CD14-positive monocyte (primary cell): Measurements from ENCODE around the gene MYO1E. TPM values are rescaled to one million over a fixed set of nuclear protein-coding genes. Genes with fewer than 3 reads are reported as not detected.

Source experiments
- DNase-seq, 3 donors: peaks; one replicate each; pipeline ENCODE4 v3.0.0-alpha.2; 2011 to 2022
- H2AFZ ChIP-seq: 2 replicates; pipeline ENCODE4 v1.6.0; 2012; ENCODE audit warnings: mild to moderate bottlenecking, low read depth, low read length, inconsistent platforms; ENCODE audit not compliant: insufficient read depth, poor library complexity, severe bottlenecking
- H3K27ac ChIP-seq, 2 donors: 1 replicate in 1 of 2; 2 replicates in 1 of 2; pipeline ENCODE4 v1.5.1; 2012 to 2013; ENCODE audit warnings: low read length in 2 of 2, control low read depth in 1 of 2, inconsistent platforms in 1 of 2, low read depth in 1 of 2, mild to moderate bottlenecking in 1 of 2
- H3K27me3 ChIP-seq, 2 donors: one replicate each; pipeline versions ENCODE4 v1.6.0 to v1.6.1; 2011 to 2013; ENCODE audit warnings: low read length in 2 of 2; ENCODE audit not compliant: control insufficient read depth in 2 of 2, insufficient read depth in 2 of 2
- H3K36me3 ChIP-seq, 2 donors: replicated peaks in 1 of 2; 1 replicate in 1 of 2; 2 replicates in 1 of 2; pipeline versions ENCODE4 v1.5.1 to v1.6.1; 2012 to 2013; ENCODE audit warnings: low read length in 2 of 2, control low read depth in 1 of 2, inconsistent platforms in 1 of 2, mild to moderate bottlenecking in 1 of 2; ENCODE audit not compliant: insufficient read depth in 2 of 2, control insufficient read depth in 1 of 2
- H3K4me1 ChIP-seq, 2 donors: 1 replicate in 1 of 2; 2 replicates in 1 of 2; pipeline versions ENCODE4 v1.5.1 to v1.6.1; 2012 to 2013; ENCODE audit warnings: low read length in 2 of 2, control low read depth in 1 of 2, inconsistent platforms in 1 of 2, mild to moderate bottlenecking in 1 of 2, moderate library complexity in 1 of 2; ENCODE audit not compliant: insufficient read depth in 2 of 2, control insufficient read depth in 1 of 2
- H3K4me2 ChIP-seq: replicated peaks from 2 replicates; pipeline ENCODE3; 2012; ENCODE audit warnings: low read length, moderate library complexity, mild to moderate bottlenecking; ENCODE audit not compliant: poor library complexity, severe bottlenecking; ENCODE audit errors: extremely low read depth
- H3K4me3 ChIP-seq, 3 experiments: fragments of 200-600 bp in 1 of 3; sonication (generic) in 1 of 3; replicated peaks in 1 of 3; 1 replicate in 2 of 3; 2 replicates in 1 of 3; pipeline ENCODE4 v1.5.1; 2011 to 2013; ENCODE audit warnings: low read length in 3 of 3, mild to moderate bottlenecking in 3 of 3, control low read depth in 2 of 3, low read depth in 2 of 3, inconsistent platforms in 1 of 3, moderate library complexity in 1 of 3
- H3K79me2 ChIP-seq: 2 replicates; pipeline ENCODE4 v1.6.0; 2012; ENCODE audit warnings: mild to moderate bottlenecking, control low read depth, inconsistent platforms, low read length, moderate library complexity; ENCODE audit not compliant: insufficient read depth
- H3K9ac ChIP-seq: 2 replicates; pipeline ENCODE4 v1.6.0; 2017; ENCODE audit warnings: low read length, mild to moderate bottlenecking; ENCODE audit not compliant: insufficient read depth, poor library complexity, severe bottlenecking
- H3K9me3 ChIP-seq, 2 donors: replicated peaks in 1 of 2; 1 replicate in 1 of 2; 2 replicates in 1 of 2; pipeline versions ENCODE4 v1.5.1 to v1.6.1; 2012 to 2013; ENCODE audit warnings: low read length in 2 of 2, control low read depth in 1 of 2; ENCODE audit not compliant: control insufficient read depth in 1 of 2, insufficient read depth in 1 of 2
- H4K20me1 ChIP-seq: 2 replicates; pipeline ENCODE4 v1.6.0; 2012; ENCODE audit warnings: mild to moderate bottlenecking, low read length, control low read depth, moderate library complexity; ENCODE audit not compliant: insufficient read depth
- H3K27ac Mint-ChIP-seq, 7 donors: one replicate each; pipeline ENCODE4 v1.8.0; 2020; ENCODE audit warnings: mild to moderate bottlenecking in 7 of 7, mixed read lengths in 7 of 7, moderate library complexity in 6 of 7, inconsistent platforms in 2 of 7
- H3K27me3 Mint-ChIP-seq, 3 donors: one replicate each; pipeline ENCODE4 v1.8.0; 2021 to 2022; ENCODE audit warnings: low read depth in 3 of 3, mild to moderate bottlenecking in 3 of 3, mixed read lengths in 3 of 3, moderate library complexity in 3 of 3, inconsistent platforms in 1 of 3
- H3K36me3 Mint-ChIP-seq, 2 donors: one replicate each; pipeline ENCODE4 v1.8.0; 2020; ENCODE audit warnings: mixed read lengths in 2 of 2, inconsistent platforms in 1 of 2, mild to moderate bottlenecking in 1 of 2
- H3K4me1 Mint-ChIP-seq: one replicate; pipeline ENCODE4 v1.8.0; 2020; ENCODE audit warnings: mild to moderate bottlenecking, mixed read lengths
- H3K4me3 Mint-ChIP-seq, 2 donors: one replicate each; pipeline ENCODE4 v1.8.0; 2020; ENCODE audit warnings: mild to moderate bottlenecking in 2 of 2, mixed read lengths in 2 of 2, moderate library complexity in 1 of 2
- H3K9me3 Mint-ChIP-seq, 7 donors: one replicate each; pipeline ENCODE4 v1.8.0; 2020 to 2022; ENCODE audit warnings: mixed read lengths in 7 of 7, mild to moderate bottlenecking in 6 of 7, moderate library complexity in 6 of 7, inconsistent platforms in 2 of 7
- WGBS: methylation state at CpG from one replicate; pipeline ENCODE4 v1.1.5; 2013; ENCODE audit warnings: missing lambda C conversion rate; ENCODE audit not compliant: insufficient coverage; 5-methylcytosine and 5-hydroxymethylcytosine counted together
- intact Hi-C, 2 donors: fragments of 100-400 bp; cut with micrococcal nuclease; formaldehyde crosslinking; loops; one replicate each; pipeline versions ENCODE4 v1.15.0 to v1.15.1; 2023
- polyA plus RNA-seq, 3 donors: library from polyadenylated mRNA; depleted of rRNA in 1 of 3; unstranded in 2 of 3; stranded (reverse) in 1 of 3; fragments of 300-500 nt in 2 of 3; fragments of >200 nt in 1 of 3; fragmentation: Illumina TruSeq in 2 of 3; gene quantifications; 1 replicate in 2 of 3; 2 replicates in 1 of 3; pipeline ENCODE4 v1.2.3, GENCODE V29; 2012 to 2021
- TF ChIP-seq, protein P1 (sequence below): fragments of 200-600 bp; IDR thresholded peaks from one replicate; pipeline ENCODE4 v1.8.0; 2022; ENCODE audit warnings: antibody characterized with exemption, mild to moderate bottlenecking

The MYO1E gene
- polyA plus RNA-seq, 3 donors, result 5.5 to 16.2 (median 6.2) TPM

DNA sequence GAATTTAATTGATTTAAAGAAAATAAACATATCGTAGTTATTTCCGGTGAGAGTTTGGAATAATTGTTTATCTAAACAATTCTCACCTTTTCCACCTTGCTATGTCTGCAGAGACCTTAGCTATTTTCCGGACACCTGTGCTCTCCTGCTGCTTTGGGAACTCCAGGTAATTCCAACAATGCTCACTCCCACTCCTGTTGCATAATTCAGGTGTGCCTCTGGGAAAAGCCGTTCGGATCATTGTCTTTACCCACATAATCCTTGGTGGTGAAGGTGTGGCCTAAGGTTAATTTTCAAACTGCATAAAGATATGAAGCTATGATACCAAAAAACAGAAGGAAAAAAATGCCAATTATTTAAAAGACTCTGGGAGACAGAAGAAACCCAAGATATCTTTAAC lies 106.6 kb downstream of the MYO1E start:
- H3K9me3 Mint-ChIP-seq, result no peaks in the 10 kb centered on the region
- H3K4me2 ChIP-seq, result no peak overlapping the region
- H3K27me3 ChIP-seq, result no peaks in the 10 kb centered on the region
- H3K9ac ChIP-seq, result no peak overlapping the region
- no peak overlapping the region for H3K27ac ChIP-seq
- intact Hi-C loops, result no loop called here
- WGBS, result no CpG with 5 or more reads among the region's 5 CpGs
- H3K4me1 Mint-ChIP-seq, result no peaks in the 10 kb centered on the region
- H2AFZ ChIP-seq, result no peak overlapping the region
- no peaks in the 10 kb centered on the region for H3K9me3 ChIP-seq
- no peak overlapping the region for H3K4me3 ChIP-seq
- no peak overlapping the region for H3K27ac Mint-ChIP-seq
- H3K36me3 ChIP-seq, result no peaks in the 10 kb centered on the region
- no peaks in the 10 kb centered on the region for H3K79me2 ChIP-seq
- no peaks in the 10 kb centered on the region for H4K20me1 ChIP-seq
- TF ChIP-seq, protein P1, sequence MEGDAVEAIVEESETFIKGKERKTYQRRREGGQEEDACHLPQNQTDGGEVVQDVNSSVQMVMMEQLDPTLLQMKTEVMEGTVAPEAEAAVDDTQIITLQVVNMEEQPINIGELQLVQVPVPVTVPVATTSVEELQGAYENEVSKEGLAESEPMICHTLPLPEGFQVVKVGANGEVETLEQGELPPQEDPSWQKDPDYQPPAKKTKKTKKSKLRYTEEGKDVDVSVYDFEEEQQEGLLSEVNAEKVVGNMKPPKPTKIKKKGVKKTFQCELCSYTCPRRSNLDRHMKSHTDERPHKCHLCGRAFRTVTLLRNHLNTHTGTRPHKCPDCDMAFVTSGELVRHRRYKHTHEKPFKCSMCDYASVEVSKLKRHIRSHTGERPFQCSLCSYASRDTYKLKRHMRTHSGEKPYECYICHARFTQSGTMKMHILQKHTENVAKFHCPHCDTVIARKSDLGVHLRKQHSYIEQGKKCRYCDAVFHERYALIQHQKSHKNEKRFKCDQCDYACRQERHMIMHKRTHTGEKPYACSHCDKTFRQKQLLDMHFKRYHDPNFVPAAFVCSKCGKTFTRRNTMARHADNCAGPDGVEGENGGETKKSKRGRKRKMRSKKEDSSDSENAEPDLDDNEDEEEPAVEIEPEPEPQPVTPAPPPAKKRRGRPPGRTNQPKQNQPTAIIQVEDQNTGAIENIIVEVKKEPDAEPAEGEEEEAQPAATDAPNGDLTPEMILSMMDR, result no peak
- no peak for DNase-seq
- H3K4me3 Mint-ChIP-seq, result no peak overlapping the region
- peaks cover 7 to 16% of the 10 kb centered on the region in 2 donors for H3K36me3 Mint-ChIP-seq
- H3K27me3 Mint-ChIP-seq, result no peaks in the 10 kb centered on the region
- no peaks in the 10 kb centered on the region for H3K4me1 ChIP-seq

DNA sequence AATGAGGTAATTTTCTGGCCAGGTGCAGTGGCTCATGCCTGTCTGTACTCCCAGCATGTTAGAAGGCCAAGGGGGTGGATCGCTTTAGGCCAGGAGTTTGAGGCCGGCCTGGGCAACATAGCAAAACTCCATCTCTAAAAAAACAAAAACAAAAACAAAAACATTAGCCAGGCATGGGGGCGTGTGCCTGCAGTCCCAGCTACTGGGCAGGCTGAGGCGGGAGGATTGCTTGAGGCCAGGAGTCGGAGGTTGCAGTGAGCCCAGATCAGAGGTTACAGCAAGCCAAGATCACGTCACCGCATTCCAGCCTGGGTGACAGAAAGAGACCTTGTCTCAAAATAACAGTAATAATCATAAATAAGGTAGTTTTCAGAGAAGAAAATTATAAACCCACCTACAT lies 110.4 kb downstream of the MYO1E start:
- 100% methylated on average over 1 of the region's 7 CpGs for WGBS
- H3K36me3 ChIP-seq, result peaks cover 0 to 2% of the 10 kb centered on the region in 2 donors
- H3K9me3 Mint-ChIP-seq, result no peaks in the 10 kb centered on the region

More for the DNA sequence above, 110.4 kb downstream of the MYO1E start:
- Histone ChIP-seq H3K9me3 (no peaks in the 10 kb centered on the region), H3K9ac (no peak overlapping the region), H3K79me2 (no peaks in the 10 kb centered on the region), H3K4me1 (no peaks in the 10 kb centered on the region), H3K4me3 (no peak overlapping the region), H2AFZ (no peak overlapping the region), H3K27ac (no peak overlapping the region), H4K20me1 (no peaks in the 10 kb centered on the region), H3K27me3 (no peaks in the 10 kb centered on the region), H3K4me2 (no peak overlapping the region)
- Mint-ChIP-seq H3K36me3 (peaks cover 6 to 17% of the 10 kb centered on the region in 2 donors), H3K27me3 (no peaks in the 10 kb centered on the region), H3K4me3 (no peak overlapping the region), H3K27ac (no peak overlapping the region), H3K4me1 (no peaks in the 10 kb centered on the region)
- TF ChIP-seq, protein P1, result no peak
- intact Hi-C loops, result no loop called here
- no peak for DNase-seq
